OCI-LY1 (cell line): ENCODE data around the gene SERGEF.

ENCODE experiments used
- H2AFZ ChIP-seq: fragments of 200-600 bp; sonication (generic), shearing (Covaris generic); 2 replicates; pipeline ENCODE4 v1.6.0; 2014; ENCODE audit warnings: antibody characterized with exemption, mild to moderate bottlenecking, low read length
- H3F3A ChIP-seq: fragments of 200-600 bp; sonication (generic), shearing (Covaris generic); 2 replicates; pipeline ENCODE4 v1.6.0; 2014; ENCODE audit warnings: mild to moderate bottlenecking, antibody characterized with exemption, low read length, moderate library complexity; ENCODE audit not compliant: insufficient read depth
- H3K27ac ChIP-seq: fragments of 200-600 bp; sonication (generic); 2 replicates; pipeline ENCODE4 v1.5.1; 2014; ENCODE audit warnings: low read length, mixed run types, mild to moderate bottlenecking, low read depth; ENCODE audit not compliant: poor library complexity, severe bottlenecking
- H3K27me3 ChIP-seq: fragments of 200-600 bp; sonication (generic); 2 replicates; pipeline ENCODE4 v1.6.0; 2014; ENCODE audit warnings: antibody characterized with exemption, mild to moderate bottlenecking, low read length, moderate library complexity; ENCODE audit not compliant: insufficient read depth
- H3K36me3 ChIP-seq: fragments of 200-600 bp; sonication (generic); 2 replicates; pipeline ENCODE4 v1.6.1; 2014; ENCODE audit warnings: mild to moderate bottlenecking, antibody characterized with exemption, low read length, moderate library complexity, mixed read lengths; ENCODE audit not compliant: insufficient read depth
- H3K4me1 ChIP-seq: fragments of 200-600 bp; sonication (generic); 2 replicates; pipeline ENCODE4 v1.5.1; 2014; ENCODE audit warnings: mild to moderate bottlenecking, low read length, moderate library complexity; ENCODE audit not compliant: insufficient read depth, severe bottlenecking
- H3K4me2 ChIP-seq: fragments of 200-600 bp; sonication (generic), shearing (Covaris generic); 2 replicates; pipeline ENCODE4 v1.6.1; 2014; ENCODE audit warnings: low read length
- H3K4me3 ChIP-seq: fragments of 200-600 bp; sonication (generic); 2 replicates; pipeline ENCODE4 v1.5.1; 2014; ENCODE audit warnings: low read length, low read depth, mild to moderate bottlenecking, mixed read lengths; ENCODE audit not compliant: poor library complexity, severe bottlenecking
- H3K79me2 ChIP-seq: fragments of 200-600 bp; shearing (Covaris generic); 2 replicates; pipeline ENCODE4 v1.6.1; 2016; ENCODE audit warnings: mixed run types, low read length, mixed read lengths; ENCODE audit not compliant: insufficient read depth
- H3K9ac ChIP-seq: fragments of 200-600 bp; sonication (generic), shearing (Covaris generic); 2 replicates; pipeline ENCODE4 v1.6.1; 2014; ENCODE audit warnings: mild to moderate bottlenecking, low read length, mixed read lengths
- H3K9me2 ChIP-seq: fragments of 200-600 bp; sonication (generic), shearing (Covaris generic); 2 replicates; pipeline ENCODE4 v1.6.1; 2014; ENCODE audit warnings: low read depth, mild to moderate bottlenecking, low read length, mixed read lengths
- H3K9me3 ChIP-seq: fragments of 200-600 bp; shearing (Covaris generic); 2 replicates; pipeline ENCODE4 v1.6.1; 2014; ENCODE audit warnings: low read length, mixed read lengths
- H4K20me1 ChIP-seq: fragments of 200-600 bp; sonication (generic), shearing (Covaris generic); 2 replicates; pipeline ENCODE4 v1.6.0; 2016; ENCODE audit warnings: mild to moderate bottlenecking, low read length; ENCODE audit not compliant: insufficient read depth
- CTCF ChIP-seq: fragments of 200-600 bp; sonication (generic), shearing (Covaris generic); IDR thresholded peaks from 2 replicates; pipeline ENCODE4 v1.5.1; 2017; ENCODE audit warnings: mild to moderate bottlenecking, antibody characterized with exemption, low read length, moderate library complexity, mixed read lengths
- EZH2 ChIP-seq: fragments of 200-600 bp; sonication (generic), shearing (Covaris generic); IDR thresholded peaks from 2 replicates; pipeline ENCODE4 v1.8.0; 2017; ENCODE audit warnings: borderline replicate concordance, mixed run types, mild to moderate bottlenecking, antibody characterized with exemption, low read length, moderate library complexity, mixed read lengths

SERGEF gene

DNA sequence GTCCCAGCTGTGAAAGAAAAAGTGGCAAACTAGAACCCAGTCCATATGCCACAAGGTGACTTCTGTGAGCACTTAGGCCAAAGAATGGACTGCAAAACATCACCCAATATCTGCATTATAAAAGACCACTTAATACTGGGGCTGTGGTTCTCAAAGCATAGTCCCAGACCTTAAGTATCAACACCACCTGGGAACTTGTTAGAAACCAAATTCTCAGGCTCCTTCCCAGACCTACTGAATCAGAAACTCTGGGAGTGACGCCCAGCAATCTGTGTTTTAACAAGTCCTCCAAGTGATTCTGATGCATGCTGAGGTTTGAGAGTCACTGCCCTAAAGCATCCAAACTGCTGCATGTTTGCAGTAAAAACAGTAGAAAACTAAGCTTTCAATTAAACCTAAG lies 81.3 kb downstream of the SERGEF start:
- no peaks in the 10 kb centered on the region for H3K27me3 ChIP-seq
- H3K79me2 ChIP-seq = no peaks in the 10 kb centered on the region
- no peaks in the 10 kb centered on the region for H3F3A ChIP-seq
- H3K36me3 ChIP-seq = peaks cover 13% of the 10 kb centered on the region; the same call in 1 of the 2 replicates
- no peaks in the 10 kb centered on the region for H4K20me1 ChIP-seq
- H3K9me2 ChIP-seq = no peaks in the 10 kb centered on the region
- no peak overlapping the region for H3K9ac ChIP-seq
- H3K27ac ChIP-seq = no peak overlapping the region
- H3K4me2 ChIP-seq = no peak overlapping the region
- H3K4me1 ChIP-seq = no peaks in the 10 kb centered on the region
- H3K4me3 ChIP-seq = no peak overlapping the region
- H3K9me3 ChIP-seq = no peaks in the 10 kb centered on the region
- TF ChIP-seq EZH2 = no peak
- TF ChIP-seq CTCF = no peak
- no peak overlapping the region for H2AFZ ChIP-seq

DNA sequence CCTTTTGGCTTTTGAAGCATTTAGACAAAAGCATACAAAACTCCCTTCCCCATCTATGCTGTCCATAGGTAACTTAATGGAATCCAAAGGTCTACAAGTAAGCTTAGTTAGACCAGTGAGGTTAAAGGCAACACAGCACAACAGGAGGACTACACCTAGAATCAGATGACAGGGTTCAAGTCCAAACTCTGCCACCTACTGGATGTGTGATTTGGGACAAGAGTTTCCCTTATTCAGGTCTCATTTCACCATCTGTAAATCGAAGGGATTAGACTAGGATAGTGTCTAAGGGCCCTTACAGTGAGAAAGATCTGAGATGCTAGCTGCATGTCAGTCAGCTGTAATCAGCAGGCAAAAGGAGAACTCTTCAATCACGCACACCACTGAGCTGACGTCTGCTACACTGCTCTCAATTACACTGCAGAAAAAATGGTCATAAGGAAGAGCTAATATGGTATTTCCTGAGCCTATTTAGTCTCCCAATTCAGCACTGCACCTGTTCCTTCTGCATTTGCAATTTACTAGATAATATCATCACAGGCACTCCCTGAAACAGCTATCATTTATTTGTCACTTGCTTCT lies 82.2 kb downstream of the SERGEF start:
- Histone ChIP-seq H3K9ac (no peak overlapping the region), H2AFZ (no peak overlapping the region), H3K4me2 (no peak overlapping the region), H4K20me1 (no peaks in the 10 kb centered on the region), H3K27me3 (no peaks in the 10 kb centered on the region), H3K36me3 (peaks cover 13% of the 10 kb centered on the region; the same call in 1 of the 2 replicates), H3K4me1 (no peaks in the 10 kb centered on the region), H3K9me2 (no peaks in the 10 kb centered on the region), H3K27ac (no peak overlapping the region), H3F3A (no peaks in the 10 kb centered on the region), H3K4me3 (no peak overlapping the region), H3K9me3 (no peaks in the 10 kb centered on the region), H3K79me2 (no peaks in the 10 kb centered on the region)
- no peak for TF ChIP-seq EZH2
- no peak; the same call in 1 of the 2 replicates for TF ChIP-seq CTCF

GRCh38 chr11:17929171-17929570 lies 83.7 kb downstream of the SERGEF start:
- Histone ChIP-seq H3K9me2 (no peaks in the 10 kb centered on the region), H3F3A (no peaks in the 10 kb centered on the region), H3K9ac (no peak overlapping the region), H4K20me1 (no peaks in the 10 kb centered on the region), H3K4me1 (no peaks in the 10 kb centered on the region), H3K79me2 (no peaks in the 10 kb centered on the region), H3K27me3 (no peaks in the 10 kb centered on the region), H3K4me2 (no peak overlapping the region), H3K27ac (no peak overlapping the region), H3K9me3 (no peaks in the 10 kb centered on the region), H2AFZ (no peak overlapping the region), H3K36me3 (peaks cover 13% of the 10 kb centered on the region; the same call in 1 of the 2 replicates), H3K4me3 (no peak overlapping the region)
- no peak for TF ChIP-seq EZH2
- no peak for TF ChIP-seq CTCF
